ENCODE measurements around the gene LRRC3C.

LRRC3C gene

GRCh38 chr17:39950871-39951348, 23.4 kb downstream of the LRRC3C start:
- no peak for DNase-seq

GRCh38 chr17:39951924-39952679, 24.6 kb downstream of the LRRC3C start:
- DNase-seq: no peak

GRCh38 chr17:39952680-39953470, 25.3 kb downstream of the LRRC3C start:
- DNase-seq: peak; percentile 82

GRCh38 chr17:39953471-39953888, 25.9 kb downstream of the LRRC3C start:
- no peak for DNase-seq

GRCh38 chr17:39954876-39955275, 27.3 kb downstream of the LRRC3C start:
- DNase-seq: no peak

GRCh38 chr17:39955726-39956225, 28.2 kb downstream of the LRRC3C start:
- DNase-seq: no peak

- no peak for DNase-seq
Measured at GRCh38 chr17:39960524-39961041, 33.1 kb downstream of the LRRC3C start.

GRCh38 chr17:39962642-39963220, 35.2 kb downstream of the LRRC3C start, which contains the start of gene GSDMA:
TSS of gene GSDMA (plus strand) at chr17:39963004. CDS start at chr17:39965688, 2,684 bp downstream.
- no peak for DNase-seq

- no peak for DNase-seq
Measured at GRCh38 chr17:39963829-39964228, 36.3 kb downstream of the LRRC3C start.

GRCh38 chr17:39965017-39965699, 37.6 kb downstream of the LRRC3C start:
- DNase-seq: no peak

GRCh38 chr17:39966771-39967170, 39.2 kb downstream of the LRRC3C start:
- DNase-seq: no peak

- DNase-seq: no peak
Measured at GRCh38 chr17:39968761-39969160, 41.2 kb downstream of the LRRC3C start.

GRCh38 chr17:39969375-39969774, 41.8 kb downstream of the LRRC3C start:
- no peak for DNase-seq

- DNase-seq: no peak
Measured at GRCh38 chr17:39970157-39970692, 42.7 kb downstream of the LRRC3C start.

GRCh38 chr17:39971076-39971603, 43.6 kb downstream of the LRRC3C start:
- no peak for DNase-seq

- no peak for DNase-seq
Measured at GRCh38 chr17:39972271-39972670, 44.7 kb downstream of the LRRC3C start.

GRCh38 chr17:39973496-39973895, 46.0 kb downstream of the LRRC3C start:
- no peak for DNase-seq

- no peak for DNase-seq
Measured at GRCh38 chr17:39974433-39974832, 46.9 kb downstream of the LRRC3C start.

GRCh38 chr17:39975801-39976200, 48.3 kb downstream of the LRRC3C start:
- no peak for DNase-seq

- no peak for DNase-seq
Measured at GRCh38 chr17:39979016-39979670, 51.6 kb downstream of the LRRC3C start.

GRCh38 chr17:39979893-39980350, 52.4 kb downstream of the LRRC3C start:
- no peak for DNase-seq
